Activated T-helper 1 cell treated with anti-CD3 and anti-CD28 coated beads, Interleukin-12 subunit alpha, Interleukin-12 subunit beta, Interleukin-2, Interleukin-4 antibody, amounts not matched to agents 30 ng/mL and 10 ng/mL and 1 ng/mL, durations not matched to agents 14 hours and 24 hours and 36 hours (primary cell): Measurements from ENCODE around the gene PA2G4. TPM values are rescaled to one million over a fixed set of nuclear protein-coding genes. Genes with fewer than 3 reads are reported as not detected.
"Not testable (repeated sequence)": the region's sequence is repeated elsewhere in the genome, so short reads cannot be mapped to it uniquely, and the experiment has no call there.

Source experiments
- DNase-seq: peaks from one replicate; pipeline ENCODE4 v3.0.0; 2021; ENCODE audit warnings: low spot score
- H3K27ac Mint-ChIP-seq: one replicate; pipeline ENCODE4 v1.8.0; 2021; ENCODE audit warnings: mild to moderate bottlenecking, mixed read lengths
- H3K27me3 Mint-ChIP-seq: one replicate; pipeline ENCODE4 v1.8.0; 2022; ENCODE audit warnings: mild to moderate bottlenecking, moderate library complexity, mixed read lengths; ENCODE audit not compliant: insufficient read depth
- H3K36me3 Mint-ChIP-seq: one replicate; pipeline ENCODE4 v1.8.0; 2021; ENCODE audit warnings: low read depth, mixed read lengths
- H3K4me1 Mint-ChIP-seq: one replicate; pipeline ENCODE4 v1.8.0; 2021; ENCODE audit warnings: low read depth, mixed read lengths
- H3K4me3 Mint-ChIP-seq: one replicate; pipeline ENCODE4 v1.8.0; 2021; ENCODE audit warnings: mild to moderate bottlenecking, moderate library complexity, mixed read lengths
- H3K9me3 Mint-ChIP-seq: one replicate; pipeline ENCODE4 v1.8.0; 2021; ENCODE audit warnings: mixed read lengths
- intact Hi-C: fragments of 100-400 bp; cut with micrococcal nuclease; formaldehyde crosslinking; loops from one replicate; pipeline ENCODE4 v1.15.1; 2024
- total RNA-seq: library from RNA; stranded (reverse); gene quantifications from 2 replicates; pipeline ENCODE4 v1.2.3, GENCODE V29; 2022

PA2G4 gene
- total RNA-seq, 1 donor from 2014 or later: 419 TPM

DNA sequence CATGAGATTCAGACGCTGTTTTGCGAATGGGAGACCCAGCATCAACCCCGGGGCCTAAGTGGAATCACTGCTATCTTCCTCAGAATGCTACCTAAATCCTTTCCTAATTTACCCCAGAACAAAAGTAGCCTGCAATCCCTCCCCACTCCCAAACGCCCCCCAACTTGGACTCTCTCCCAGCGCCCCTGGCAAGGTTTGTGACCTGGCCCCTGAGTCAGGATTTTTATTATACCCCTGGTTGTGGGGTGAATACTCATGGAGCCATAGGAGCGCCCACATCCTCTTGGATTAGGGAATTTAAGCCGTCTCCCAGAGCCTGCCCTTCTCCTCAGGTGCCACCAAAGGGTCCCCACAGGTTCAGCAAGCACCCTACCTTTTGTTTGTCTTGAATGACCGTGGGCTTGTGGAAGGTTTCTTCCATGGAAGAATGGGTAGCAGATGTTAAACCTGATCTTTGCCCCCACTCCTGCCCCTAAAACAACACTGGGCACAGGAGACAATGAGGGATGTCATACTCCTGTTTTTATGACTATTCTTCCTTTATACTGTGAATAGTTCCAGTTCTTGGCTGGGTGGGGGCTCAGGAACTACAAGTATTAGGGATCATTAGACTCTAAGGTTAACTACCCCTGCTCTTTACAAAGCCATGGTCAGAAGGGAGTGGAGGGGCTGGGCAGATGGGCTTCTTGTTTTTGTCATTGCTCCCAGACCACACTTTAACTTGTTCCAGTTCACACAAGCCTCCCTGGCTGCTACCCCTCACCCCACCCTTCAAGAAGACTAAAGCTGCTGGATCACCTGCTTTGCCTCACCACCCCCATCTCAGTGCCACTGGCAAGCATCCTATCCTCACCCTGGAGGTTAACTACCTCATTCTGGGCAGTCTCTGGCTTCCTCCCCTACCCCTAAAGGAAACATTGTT, 48.7 kb downstream of the PA2G4 start:
- Mint-ChIP-seq H3K4me3 (peak overlapping the region; percentile 88), H3K36me3 (peaks cover 16% of the 10 kb centered on the region), H3K4me1 (peaks cover 42% of the 10 kb centered on the region), H3K27ac (peak overlapping the region; percentile 99), H3K9me3 (no peaks in the 10 kb centered on the region), H3K27me3 (no peaks in the 10 kb centered on the region)
- no peak for DNase-seq
- intact Hi-C loops: loop anchor here (1.0 to 10.0 kb wide), 12 partner anchors 7 to 1394 kb away; partner anchors contain the start of genes ATP5F1B, DCTN2, ESYT1 and PA2G4

DNA sequence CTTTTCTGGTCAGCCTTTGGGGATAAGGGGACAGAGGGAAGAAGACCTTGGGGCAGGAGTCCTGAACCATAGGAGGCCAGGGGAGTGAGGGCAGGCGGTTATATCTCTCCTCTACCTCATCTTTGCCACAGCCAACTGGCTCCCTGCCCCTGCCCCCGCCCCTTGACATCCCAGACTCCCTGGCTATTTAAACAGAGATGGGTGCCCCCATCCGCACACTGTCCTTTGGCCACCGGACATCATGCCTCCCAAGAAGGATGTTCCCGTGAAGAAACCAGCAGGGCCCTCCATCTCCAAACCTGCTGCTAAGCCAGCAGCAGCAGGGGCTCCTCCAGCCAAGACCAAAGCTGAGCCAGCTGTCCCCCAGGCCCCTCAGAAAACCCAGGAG, 49.3 kb downstream of the PA2G4 start:
- peak overlapping the region; percentile 99 for H3K27ac Mint-ChIP-seq
- DNase-seq: no peak
- H3K4me3 Mint-ChIP-seq: peak overlapping the region; percentile 88
- no peaks in the 10 kb centered on the region for H3K9me3 Mint-ChIP-seq
- peaks cover 42% of the 10 kb centered on the region for H3K4me1 Mint-ChIP-seq
- H3K36me3 Mint-ChIP-seq: peaks cover 19% of the 10 kb centered on the region
- intact Hi-C loops: loop anchor here (2.0 to 10.0 kb wide), 5 partner anchors 107 to 1394 kb away; partner anchors contain the start of genes ATP5F1B, DCTN2 and PTGES3
- no peaks in the 10 kb centered on the region for H3K27me3 Mint-ChIP-seq

DNA sequence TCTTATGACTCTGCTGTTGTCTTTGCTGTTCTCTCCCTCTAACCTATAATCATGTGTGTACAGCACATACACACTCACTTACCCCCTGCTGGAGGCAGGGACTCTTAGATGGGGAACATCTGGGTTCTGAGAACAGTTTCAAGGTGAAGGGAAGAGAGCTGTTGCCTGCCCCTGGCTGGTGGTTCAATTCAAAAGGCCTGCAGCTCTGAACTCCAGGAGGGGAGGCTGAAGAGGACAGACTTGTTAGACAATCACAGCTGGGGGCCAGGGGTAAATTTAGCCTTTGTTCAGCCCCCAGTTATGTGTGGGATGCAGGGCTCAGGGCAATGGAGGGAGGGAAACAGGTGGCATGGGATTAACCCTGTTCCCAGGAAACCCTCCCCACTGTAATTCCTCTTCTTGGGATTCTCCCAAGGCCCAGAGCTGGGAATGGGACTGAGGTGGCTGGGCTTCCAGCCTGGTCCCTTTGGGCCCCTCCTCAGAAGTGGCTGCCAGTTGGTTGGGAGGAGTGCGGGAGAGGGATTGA, 50.0 kb downstream of the PA2G4 start:
- intact Hi-C loops: loop anchor here (5.0 to 10.0 kb wide), 3 partner anchors 493 to 1393 kb away; partner anchors contain the start of genes ATP5F1B, DCTN2 and PTGES3
- Mint-ChIP-seq H3K4me3 (no peak overlapping the region), H3K27me3 (no peaks in the 10 kb centered on the region), H3K4me1 (peaks cover 48% of the 10 kb centered on the region), H3K9me3 (no peaks in the 10 kb centered on the region), H3K27ac (no peak overlapping the region), H3K36me3 (peaks cover 25% of the 10 kb centered on the region)
- DNase-seq: no peak

DNA sequence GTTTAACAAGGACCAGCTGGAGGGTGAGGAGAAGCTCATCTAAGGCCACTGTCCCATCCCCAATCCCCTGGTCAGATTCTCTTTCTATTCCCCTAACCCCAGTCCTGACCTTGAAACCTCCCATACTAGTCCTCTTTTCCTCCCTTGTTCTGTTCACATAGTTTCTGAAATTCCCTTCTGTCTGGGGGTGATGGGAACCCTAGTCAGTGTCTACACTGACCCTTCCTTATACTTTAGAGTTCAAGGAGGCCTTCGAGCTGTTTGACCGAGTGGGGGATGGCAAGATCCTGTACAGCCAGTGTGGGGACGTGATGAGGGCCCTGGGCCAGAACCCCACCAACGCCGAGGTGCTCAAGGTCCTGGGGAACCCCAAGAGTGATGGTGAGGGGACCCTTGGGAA, 50.5 kb downstream of the PA2G4 start:
- Mint-ChIP-seq H3K36me3 (peaks cover 30% of the 10 kb centered on the region), H3K4me1 (peaks cover 53% of the 10 kb centered on the region), H3K27me3 (no peaks in the 10 kb centered on the region), H3K9me3 (no peaks in the 10 kb centered on the region), H3K4me3 (peak overlapping the region; percentile 36), H3K27ac (no peak overlapping the region)
- intact Hi-C loops: loop anchor here (5.0 to 10.0 kb wide), 3 partner anchors 492 to 1392 kb away; partner anchors contain the start of genes ATP5F1B, DCTN2 and PTGES3
- no peak for DNase-seq

DNA sequence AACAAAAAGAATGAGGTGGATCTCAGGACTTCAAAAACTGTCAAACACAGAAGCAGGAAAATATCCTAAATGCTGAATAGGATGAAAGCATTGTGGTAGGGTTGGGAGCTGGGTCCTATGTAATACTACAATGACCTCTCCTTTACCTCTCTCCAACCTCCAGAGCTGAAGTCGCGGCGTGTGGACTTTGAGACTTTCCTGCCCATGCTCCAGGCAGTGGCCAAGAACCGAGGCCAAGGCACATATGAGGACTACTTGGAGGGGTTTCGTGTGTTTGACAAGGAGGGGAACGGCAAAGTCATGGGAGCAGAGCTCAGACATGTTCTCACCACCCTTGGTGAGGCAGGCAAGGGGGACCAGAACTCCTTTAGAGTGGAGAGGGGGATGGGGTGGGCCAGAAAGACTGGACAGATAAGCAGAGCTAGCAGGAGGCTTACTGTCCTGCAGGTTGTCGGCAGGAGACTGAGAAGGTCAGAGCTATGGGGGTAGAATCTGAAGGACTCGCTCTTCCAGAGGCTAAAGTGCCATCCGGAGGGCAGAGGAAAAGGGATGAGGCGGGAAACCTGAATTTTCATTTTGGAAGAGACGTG, 51.0 kb downstream of the PA2G4 start:
- Mint-ChIP-seq H3K27ac (peak overlapping the region; percentile 52), H3K27me3 (no peaks in the 10 kb centered on the region), H3K9me3 (no peaks in the 10 kb centered on the region), H3K36me3 (peaks cover 35% of the 10 kb centered on the region), H3K4me3 (peak overlapping the region; percentile 36), H3K4me1 (peaks cover 54% of the 10 kb centered on the region)
- intact Hi-C loops: loop anchor here (10.0 kb wide), 1 partner anchor 529 kb away; the partner anchor contains the start of gene PTGES3
- DNase-seq: no peak

DNA sequence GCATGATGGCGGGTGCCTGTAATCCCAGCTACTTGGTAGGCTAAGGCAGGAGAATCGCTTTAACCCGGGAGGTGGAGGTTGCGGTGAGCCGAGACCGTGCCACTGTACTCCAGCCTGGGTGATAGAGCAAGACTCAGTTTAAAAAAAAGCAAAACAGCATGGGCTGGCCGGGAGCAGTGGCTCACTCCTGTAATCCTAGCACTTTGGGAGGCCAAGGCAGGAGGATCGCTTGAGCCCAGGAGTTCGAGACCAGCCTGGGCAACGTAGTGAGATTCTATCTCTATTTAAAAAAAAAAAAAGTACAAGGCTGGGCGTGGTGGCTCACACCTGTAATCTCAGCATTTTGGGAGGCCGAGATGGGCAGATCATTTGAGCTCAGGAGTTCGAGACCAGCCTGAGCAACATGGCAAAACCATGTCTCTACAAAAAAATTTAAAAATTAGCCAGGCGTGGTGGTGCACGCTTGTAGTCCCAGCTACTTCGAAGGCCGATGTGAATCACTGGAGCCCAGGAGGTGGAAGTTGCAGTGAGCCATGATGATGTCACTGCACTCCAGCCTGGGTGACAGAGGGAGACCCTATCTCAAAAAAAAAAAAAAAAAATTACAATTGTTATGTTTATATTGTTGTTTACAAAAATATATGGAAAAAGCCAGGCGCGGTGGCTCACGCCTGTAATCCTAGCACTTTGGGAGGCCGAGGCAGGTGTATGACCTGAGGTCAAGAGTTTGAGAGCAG, 52.3 kb downstream of the PA2G4 start:
- peak overlapping the region; percentile 93 for H3K27ac Mint-ChIP-seq
- H3K27me3 Mint-ChIP-seq, H3K9me3 Mint-ChIP-seq, DNase-seq: not testable (repeated sequence)
- peaks cover 46% of the 10 kb centered on the region for H3K36me3 Mint-ChIP-seq
- intact Hi-C loops: loop anchor here (10.0 kb wide), 1 partner anchor 528 kb away; the partner anchor contains the start of gene PTGES3
- peak overlapping the region; percentile 97 for H3K4me3 Mint-ChIP-seq
- H3K4me1 Mint-ChIP-seq: peaks cover 54% of the 10 kb centered on the region

DNA sequence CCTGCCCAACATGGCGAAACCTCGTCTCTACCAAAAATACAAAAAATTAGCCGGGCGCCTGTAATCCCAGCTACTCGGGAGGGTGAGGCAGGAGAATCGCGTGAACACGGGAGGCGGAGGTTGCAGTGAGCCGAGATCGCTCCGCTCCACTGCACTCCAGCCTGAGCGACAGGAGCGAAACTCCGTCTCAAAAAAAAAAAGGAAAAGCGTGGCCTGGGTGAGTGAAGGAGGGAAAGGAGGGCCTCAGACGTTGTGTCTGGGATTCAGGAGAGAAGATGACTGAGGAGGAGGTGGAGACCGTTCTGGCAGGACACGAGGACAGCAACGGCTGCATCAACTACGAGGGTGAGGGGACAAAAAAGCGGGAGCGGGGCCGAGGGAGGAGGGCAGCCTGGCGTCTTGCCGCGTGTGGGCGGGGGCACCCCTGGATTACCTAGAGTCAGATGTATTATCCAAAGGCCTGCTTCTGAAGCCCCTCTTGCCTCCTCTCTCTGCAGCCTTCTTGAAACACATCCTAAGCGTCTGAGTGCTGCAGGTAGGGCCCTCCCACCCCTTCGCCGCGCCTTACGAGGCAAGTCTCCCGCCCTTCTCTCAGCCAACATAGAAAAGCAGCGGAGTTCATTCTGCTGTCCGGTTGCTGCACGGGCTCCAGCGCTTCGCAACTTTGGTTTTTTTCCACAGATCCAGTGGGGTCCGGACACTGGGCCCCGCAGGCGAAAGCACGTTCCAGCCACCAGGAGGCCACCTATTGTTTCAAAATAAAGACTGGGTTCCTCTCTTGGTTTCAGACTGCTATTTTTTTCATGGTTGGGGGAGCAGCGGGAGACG, 53.1 kb downstream of the PA2G4 start:
- H3K4me1 Mint-ChIP-seq: peaks cover 54% of the 10 kb centered on the region
- no peaks in the 10 kb centered on the region for H3K9me3 Mint-ChIP-seq
- peak overlapping the region; percentile 97 for H3K4me3 Mint-ChIP-seq
- peaks cover 53% of the 10 kb centered on the region for H3K36me3 Mint-ChIP-seq
- no peaks in the 10 kb centered on the region for H3K27me3 Mint-ChIP-seq
- H3K27ac Mint-ChIP-seq: peak overlapping the region; percentile 93
- intact Hi-C loops: loop anchor here (1.0 to 10.0 kb wide), 5 partner anchors 31 to 527 kb away; partner anchors contain the start of genes PTGES3, RPS26 and ZC3H10
- peak; percentile 37 for DNase-seq

DNA sequence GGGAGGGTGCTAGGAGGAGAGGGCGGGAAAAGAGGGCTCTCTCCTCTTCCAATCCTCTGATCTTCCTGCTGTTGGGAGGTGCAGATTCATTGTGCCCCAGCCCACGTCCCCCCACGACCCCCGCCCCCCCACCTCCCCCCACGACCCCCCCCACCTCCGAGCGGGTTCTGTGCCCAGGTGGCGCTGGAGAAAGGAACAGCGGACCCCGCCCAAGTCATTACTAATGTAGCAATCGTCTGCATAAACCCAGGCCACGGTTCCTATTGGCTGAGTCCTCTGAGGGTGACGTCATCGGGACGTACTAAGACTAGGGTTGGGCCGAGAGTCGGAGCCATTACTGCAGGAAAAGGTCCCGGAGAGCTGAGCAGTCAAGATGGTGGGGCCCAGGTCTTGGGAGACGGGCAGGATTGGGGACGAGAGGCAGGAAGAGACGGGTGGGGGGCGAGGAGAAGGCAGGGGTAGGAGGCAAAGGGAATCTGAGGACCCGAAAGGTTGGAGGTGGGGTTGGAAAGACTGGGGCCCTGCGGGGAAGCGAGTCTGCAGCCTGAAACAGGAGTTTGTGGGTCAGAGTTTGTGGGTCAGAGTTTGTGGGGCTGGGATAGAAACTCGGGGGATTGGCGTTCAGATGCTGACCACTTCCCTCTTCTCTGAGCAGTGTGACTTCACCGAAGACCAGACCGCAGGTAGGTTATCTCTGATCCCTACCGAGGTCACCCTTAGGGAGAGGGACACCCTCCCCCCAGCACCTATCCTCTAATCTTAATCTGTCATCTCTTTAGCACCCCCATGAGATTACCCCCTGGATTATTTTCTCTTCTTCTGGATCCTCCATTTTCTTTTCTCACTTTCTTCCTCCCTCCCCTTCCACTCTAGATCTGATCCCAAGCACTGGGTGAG, 53.9 kb downstream of the PA2G4 start, which contains the start of gene MYL6:
Gene MYL6 (plus strand): TSS at position 331 of the 897 bp plus-strand sequence. CDS start 43 bp downstream, at position 374.
- H3K27me3 Mint-ChIP-seq: no peaks in the 10 kb centered on the region
- peak within 1 kb of the TSS; percentile 97 for H3K4me3 Mint-ChIP-seq
- peak; percentile 90 for DNase-seq
- H3K9me3 Mint-ChIP-seq: no peaks in the 10 kb centered on the region
- H3K4me1 Mint-ChIP-seq: peaks cover 49% of the 10 kb centered on the region
- peaks cover 57% of the 10 kb centered on the region for H3K36me3 Mint-ChIP-seq
- H3K27ac Mint-ChIP-seq: peak within 1 kb of the TSS; percentile 93
- intact Hi-C loops: loop anchor here (1.0 to 10.0 kb wide), 5 partner anchors 30 to 527 kb away; partner anchors contain the start of genes PTGES3, RPS26 and ZC3H10

DNA sequence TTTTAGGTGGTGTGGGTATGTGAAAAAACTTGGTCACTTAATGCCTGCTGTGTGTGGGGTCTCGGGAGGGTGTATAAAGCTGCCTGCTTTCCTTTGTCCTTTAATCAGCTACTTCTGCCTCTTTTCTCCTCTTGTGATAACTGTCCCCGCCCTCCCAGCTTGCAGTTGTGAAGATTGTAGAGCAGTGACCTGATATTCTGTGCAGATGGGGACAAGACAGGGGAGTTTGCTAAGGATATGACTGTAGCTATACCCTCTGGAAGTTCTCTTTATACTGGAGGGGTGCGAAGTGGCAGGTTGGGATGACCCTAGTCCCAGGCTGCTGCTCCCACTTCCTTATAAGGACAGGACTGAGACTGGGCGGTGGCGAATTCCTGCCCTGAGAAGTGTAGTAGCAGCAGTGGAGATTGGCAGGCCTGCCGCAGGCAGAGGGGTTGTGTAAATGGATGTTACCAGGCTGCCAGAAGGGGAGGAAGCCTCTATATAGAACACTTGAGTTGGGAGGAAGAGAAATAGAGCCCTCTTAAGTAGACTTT, 54.6 kb downstream of the PA2G4 start:
- H3K27ac Mint-ChIP-seq: peak overlapping the region; percentile 93
- no peaks in the 10 kb centered on the region for H3K27me3 Mint-ChIP-seq
- H3K9me3 Mint-ChIP-seq: no peaks in the 10 kb centered on the region
- H3K4me1 Mint-ChIP-seq: peaks cover 48% of the 10 kb centered on the region
- H3K4me3 Mint-ChIP-seq: peak overlapping the region; percentile 97
- intact Hi-C loops: loop anchor here (1.0 to 10.0 kb wide), 5 partner anchors 29 to 526 kb away; partner anchors contain the start of genes PTGES3, RPS26 and ZC3H10
- peaks cover 64% of the 10 kb centered on the region for H3K36me3 Mint-ChIP-seq
- DNase-seq: no peak

DNA sequence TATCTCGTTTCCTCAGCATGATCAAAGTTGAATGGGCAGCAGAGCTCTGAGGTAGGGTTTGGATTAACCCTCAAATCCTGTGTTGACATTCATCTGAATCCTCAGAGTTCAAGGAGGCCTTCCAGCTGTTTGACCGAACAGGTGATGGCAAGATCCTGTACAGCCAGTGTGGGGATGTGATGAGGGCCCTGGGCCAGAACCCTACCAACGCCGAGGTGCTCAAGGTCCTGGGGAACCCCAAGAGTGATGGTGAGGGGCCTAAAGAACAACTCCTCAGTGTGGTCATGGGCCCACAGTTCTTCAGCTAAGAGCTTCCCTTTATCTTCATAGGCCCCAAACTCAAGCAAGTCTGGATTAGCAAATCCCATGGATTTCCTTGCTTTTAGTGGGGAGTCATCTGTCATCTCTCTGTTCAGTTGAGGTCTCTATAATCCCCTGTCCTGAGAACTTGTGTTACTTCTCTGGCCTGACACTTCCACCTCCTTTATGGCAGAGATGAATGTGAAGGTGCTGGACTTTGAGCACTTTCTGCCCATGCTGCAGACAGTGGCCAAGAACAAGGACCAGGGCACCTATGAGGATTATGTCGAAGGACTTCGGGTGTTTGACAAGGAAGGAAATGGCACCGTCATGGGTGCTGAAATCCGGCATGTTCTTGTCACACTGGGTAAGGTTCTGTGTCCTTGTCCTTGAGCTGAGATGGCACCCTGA, 55.3 kb downstream of the PA2G4 start:
- H3K36me3 Mint-ChIP-seq: peaks cover 68% of the 10 kb centered on the region
- H3K27me3 Mint-ChIP-seq: no peaks in the 10 kb centered on the region
- intact Hi-C loops: loop anchor here (1.0 to 10.0 kb wide), 3 partner anchors 7 to 525 kb away; partner anchors contain the start of genes MYL6B, PTGES3 and RPS26
- H3K4me3 Mint-ChIP-seq: peak overlapping the region; percentile 97
- H3K27ac Mint-ChIP-seq: peak overlapping the region; percentile 93
- peaks cover 48% of the 10 kb centered on the region for H3K4me1 Mint-ChIP-seq
- no peak for DNase-seq
- no peaks in the 10 kb centered on the region for H3K9me3 Mint-ChIP-seq
